Keratinocyte (primary cell): ENCODE results near the gene KMT2C.

ENCODE experiments used
- EZH2 ChIP-seq: IDR thresholded peaks from one replicate; pipeline ENCODE4 v1.6.1; 2012; ENCODE audit warnings: inconsistent platforms, mild to moderate bottlenecking, low read length, moderate library complexity
- TF ChIP-seq, protein P1 (sequence below), 3 experiments: IDR thresholded peaks in 1 of 3; conservative IDR thresholded peaks in 1 of 3; optimal IDR thresholded peaks in 1 of 3; 2 replicates in 2 of 3; 3 replicates in 1 of 3; pipeline versions ENCODE3 to v1.5.1; 2011; ENCODE audit warnings: low read length in 3 of 3, mild to moderate bottlenecking in 3 of 3, moderate library complexity in 2 of 3, control low read depth in 1 of 3, inconsistent platforms in 1 of 3; ENCODE audit not compliant: insufficient read depth in 2 of 3; ENCODE audit errors: extremely low read depth in 1 of 3

- TF ChIP-seq, protein P1, sequence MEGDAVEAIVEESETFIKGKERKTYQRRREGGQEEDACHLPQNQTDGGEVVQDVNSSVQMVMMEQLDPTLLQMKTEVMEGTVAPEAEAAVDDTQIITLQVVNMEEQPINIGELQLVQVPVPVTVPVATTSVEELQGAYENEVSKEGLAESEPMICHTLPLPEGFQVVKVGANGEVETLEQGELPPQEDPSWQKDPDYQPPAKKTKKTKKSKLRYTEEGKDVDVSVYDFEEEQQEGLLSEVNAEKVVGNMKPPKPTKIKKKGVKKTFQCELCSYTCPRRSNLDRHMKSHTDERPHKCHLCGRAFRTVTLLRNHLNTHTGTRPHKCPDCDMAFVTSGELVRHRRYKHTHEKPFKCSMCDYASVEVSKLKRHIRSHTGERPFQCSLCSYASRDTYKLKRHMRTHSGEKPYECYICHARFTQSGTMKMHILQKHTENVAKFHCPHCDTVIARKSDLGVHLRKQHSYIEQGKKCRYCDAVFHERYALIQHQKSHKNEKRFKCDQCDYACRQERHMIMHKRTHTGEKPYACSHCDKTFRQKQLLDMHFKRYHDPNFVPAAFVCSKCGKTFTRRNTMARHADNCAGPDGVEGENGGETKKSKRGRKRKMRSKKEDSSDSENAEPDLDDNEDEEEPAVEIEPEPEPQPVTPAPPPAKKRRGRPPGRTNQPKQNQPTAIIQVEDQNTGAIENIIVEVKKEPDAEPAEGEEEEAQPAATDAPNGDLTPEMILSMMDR (optimal IDR thresholded peaks at IDR 0.05 in 1 of 3, IDR thresholded peaks at IDR 0.05 in 1 of 3, conservative IDR thresholded peaks at IDR 0.05 in 1 of 3; ENCODE audit: extremely low read depth in 1 of 3, insufficient read depth in 2 of 3, low read length in 3 of 3), result no peak
- TF ChIP-seq EZH2, result no peak
Measured at GRCh38 chr7:152126741-152127140, 309.1 kb downstream of the KMT2C start.
